SKM-1 treated with dmso at 0.1 percent for 144 hours (cell line): ENCODE results near the gene DYSF.

Experiments used
- DNase-seq: peaks from one replicate; lab custom pipeline; 2025; ENCODE audit not compliant: unreplicated experiment; lab: John Stamatoyannopoulos, UW

DYSF gene

DNA sequence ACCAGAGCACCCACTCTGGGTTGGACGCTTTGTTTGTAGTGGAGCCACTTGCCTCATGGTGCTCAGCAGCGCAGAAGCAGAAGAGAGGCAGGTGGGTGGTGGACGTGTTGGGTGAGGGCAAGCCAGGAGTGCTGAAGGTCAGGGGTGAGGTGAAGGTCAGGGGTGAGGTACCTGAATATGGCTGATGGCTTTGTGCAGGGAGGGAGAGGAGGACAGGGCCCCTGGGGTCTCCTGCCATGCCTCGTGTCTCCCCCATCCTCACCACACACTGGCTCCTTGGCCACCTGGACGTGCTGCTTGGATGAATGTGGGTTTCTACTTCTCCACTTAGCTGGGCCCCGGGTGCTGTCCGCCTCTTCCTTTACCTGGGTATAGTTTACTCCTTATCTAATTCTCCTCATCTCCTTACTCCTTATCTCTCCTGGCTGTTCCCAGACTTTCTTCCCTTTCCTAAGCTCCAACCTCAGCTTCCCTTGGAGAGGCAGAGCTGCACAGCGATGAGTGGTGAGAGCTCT, 68.1 kb downstream of the DYSF start:
- DNase-seq: no peak

DNA sequence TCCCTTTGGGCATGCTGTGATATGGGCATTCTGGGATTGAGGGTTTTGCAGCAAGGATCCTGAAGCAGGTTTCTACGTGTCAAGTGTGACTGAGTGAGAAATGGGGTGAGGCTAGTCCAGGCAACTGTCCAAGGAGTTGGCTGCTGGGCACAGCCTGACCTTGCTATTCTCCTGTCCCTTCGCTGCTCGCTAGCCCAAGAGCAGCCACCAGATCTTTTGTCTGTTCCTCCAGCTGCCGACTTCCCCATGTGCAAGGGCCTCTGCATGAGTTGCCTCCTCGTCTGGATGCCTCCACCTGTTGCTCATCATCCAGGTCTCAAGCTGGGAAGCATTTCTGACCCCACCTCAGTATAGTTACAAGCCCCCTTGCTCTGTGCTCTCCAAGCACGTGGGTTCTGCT, 71.1 kb downstream of the DYSF start:
- DNase-seq: no peak

DNA sequence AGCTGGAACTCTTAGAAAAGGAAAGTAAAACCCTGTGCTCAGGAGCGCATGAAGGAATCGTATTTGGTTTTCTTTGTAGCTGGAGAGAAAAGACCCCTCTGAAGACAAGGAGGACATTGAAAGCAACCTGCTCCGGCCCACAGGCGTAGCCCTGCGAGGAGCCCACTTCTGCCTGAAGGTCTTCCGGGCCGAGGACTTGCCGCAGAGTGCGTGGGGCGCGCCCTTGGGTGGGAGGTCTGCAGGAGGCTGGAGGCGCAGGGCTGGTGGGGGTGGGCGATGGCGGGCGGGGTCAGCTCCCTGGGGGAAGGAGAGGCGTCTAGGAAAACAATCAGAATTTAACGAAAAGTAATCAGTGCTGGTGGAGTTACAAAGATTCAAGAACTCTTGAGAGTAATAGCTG, 72.8 kb downstream of the DYSF start:
- DNase-seq: no peak

DNA sequence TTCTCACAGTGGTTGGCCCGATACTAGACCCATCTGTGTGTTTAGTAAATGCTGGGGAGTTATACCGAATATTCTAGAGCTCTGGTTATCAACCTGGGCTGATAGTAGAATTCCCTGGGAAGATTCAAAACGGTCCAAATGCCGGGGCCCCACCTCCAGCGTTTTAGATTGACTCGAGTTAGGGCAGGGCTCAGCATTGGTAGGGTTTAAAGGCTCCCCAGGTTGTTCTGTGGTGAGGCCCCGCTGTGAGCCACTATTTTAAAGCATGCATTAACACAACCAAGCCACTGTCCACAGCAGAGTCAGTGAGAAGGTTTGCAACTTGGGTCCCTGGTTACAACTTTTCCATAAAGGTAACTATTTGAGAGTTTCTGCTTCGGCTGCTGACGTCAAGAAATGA, 73.6 kb downstream of the DYSF start:
- no peak for DNase-seq

DNA sequence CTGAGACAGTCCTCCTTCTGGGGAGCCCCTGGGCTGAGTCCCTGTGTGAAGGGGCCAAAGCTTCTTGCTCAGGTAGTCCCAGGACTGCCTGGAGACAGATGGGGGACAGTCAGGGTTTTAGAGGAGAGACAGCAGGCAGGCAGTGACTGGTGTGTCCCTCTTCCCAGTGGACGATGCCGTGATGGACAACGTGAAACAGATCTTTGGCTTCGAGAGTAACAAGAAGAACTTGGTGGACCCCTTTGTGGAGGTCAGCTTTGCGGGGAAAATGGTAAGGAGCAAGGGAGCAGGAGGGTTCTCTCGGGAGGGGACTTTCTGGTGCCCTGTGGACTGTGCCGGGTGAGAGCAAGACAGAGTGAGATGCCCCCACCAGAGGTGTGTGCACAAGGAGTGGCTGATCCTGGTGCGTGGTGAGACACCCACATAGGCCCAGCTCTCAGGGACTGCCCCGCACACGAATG, 74.8 kb downstream of the DYSF start:
- no peak for DNase-seq

DNA sequence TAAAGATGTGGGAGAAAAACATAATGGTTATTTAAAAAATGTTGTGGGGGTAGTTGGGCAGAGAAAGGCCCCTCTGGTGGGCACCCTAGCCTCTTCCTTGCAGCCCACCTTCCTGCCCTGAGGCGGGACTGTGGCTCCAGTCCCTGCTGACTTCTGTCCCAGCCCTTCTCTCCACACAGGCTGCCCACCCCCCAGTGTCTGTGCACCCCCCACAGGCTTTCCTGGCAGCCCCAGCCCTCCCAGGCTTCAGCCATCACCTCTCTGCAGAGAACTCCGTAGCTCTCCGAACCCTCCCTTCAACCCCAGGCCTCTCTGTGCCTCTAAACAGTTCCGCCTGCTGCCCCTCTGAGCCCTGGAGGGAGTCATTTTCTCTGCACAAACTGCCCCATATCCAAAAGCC, 75.4 kb downstream of the DYSF start:
- no peak for DNase-seq

DNA sequence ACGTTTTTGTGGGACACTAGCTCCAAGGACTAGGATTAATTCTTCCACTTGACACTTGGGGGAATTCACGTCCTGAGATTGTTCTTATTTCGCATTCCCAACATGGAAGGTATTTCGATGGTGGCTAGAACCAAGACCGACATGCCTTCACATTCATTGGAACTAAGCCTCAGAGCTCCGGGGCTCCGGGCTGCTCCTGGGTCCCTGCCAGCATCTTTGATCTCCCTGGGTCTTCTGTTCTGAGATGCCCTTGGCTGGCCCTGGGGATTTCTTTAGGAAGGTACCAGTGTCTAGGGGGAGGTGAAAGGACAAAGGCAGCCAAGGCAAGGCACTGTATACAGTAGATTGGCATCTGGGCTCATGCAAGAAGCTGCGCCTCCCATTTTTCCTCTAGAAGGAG, 76.8 kb downstream of the DYSF start:
- DNase-seq: no peak

DNA sequence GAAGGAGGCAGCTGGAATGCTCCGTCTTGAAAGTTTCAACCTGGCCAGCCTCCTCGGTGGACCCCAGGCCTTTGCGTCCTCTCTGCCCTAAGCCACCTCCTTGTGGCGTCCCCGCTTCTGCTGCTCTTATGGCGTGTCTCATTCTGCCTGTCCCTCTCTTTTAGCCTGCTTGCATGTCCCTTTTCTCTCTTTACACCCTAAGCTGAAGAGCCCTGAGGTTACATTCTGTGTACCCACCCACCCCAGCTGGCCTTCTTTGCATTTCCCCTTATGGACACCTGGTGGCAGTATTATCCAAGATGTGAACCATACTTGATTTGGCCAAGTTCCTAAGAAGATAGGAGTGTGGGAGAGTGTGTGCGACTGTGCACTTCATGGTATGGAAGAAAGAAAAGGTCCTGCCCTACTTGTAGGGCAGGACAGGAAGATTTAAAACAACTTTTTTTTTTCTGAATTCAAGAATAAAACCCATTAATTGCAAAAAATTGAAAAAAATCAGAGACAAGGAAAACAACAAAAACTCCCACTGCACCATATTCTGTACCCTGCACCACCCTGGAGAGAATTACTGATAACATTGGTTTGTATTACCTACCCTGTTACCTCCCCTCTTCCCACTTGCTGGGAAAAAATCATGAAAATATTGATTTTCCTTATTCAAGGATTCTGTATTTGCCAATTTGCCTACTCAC, 77.4 kb downstream of the DYSF start:
- peak; percentile 40 for DNase-seq

DNA sequence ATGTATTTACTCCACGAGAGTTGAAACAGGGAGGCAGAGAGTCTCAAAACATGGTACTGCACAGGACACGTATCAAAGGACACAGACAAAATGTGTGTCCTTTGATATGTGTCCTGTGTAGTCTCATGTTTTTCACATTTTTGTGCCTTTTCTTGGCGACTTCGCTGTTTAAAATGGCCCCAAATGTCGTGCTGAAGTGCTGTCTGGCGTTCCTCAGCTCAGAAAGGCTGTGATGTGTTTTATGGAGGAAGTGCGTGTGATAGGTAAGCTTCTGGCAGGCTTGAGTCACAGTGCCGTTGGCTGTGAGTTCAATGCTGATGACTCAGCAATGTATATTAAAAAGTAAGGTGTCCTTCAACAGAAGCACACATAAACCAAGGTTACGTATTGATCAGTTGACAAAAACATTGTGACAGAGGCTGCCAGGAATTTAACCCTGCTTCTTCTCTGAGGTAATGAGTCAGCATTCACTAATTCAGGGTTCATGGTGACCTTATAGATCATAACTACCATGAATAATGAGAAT, 78.2 kb downstream of the DYSF start:
- DNase-seq: no peak

DNA sequence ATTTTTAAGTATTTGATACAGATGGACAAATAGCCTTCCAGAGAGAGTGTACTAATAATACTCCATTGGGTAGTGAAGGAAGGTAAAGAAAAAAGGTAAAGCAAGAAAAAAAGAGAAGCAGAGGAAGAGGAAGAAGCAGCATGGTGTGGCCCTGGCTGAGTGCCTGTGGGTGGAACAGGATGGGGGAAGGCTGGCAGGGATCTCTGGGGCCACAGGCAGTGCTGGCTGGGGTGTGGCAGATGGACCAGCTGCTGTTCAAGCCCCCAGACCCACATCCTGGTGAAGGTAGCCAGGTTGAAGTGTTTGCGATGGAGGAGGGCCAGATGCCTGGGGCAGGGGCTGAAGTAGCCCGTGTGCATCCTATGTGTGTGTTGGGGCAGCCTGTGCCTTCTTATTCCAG, 79.0 kb downstream of the DYSF start:
- no peak for DNase-seq

DNA sequence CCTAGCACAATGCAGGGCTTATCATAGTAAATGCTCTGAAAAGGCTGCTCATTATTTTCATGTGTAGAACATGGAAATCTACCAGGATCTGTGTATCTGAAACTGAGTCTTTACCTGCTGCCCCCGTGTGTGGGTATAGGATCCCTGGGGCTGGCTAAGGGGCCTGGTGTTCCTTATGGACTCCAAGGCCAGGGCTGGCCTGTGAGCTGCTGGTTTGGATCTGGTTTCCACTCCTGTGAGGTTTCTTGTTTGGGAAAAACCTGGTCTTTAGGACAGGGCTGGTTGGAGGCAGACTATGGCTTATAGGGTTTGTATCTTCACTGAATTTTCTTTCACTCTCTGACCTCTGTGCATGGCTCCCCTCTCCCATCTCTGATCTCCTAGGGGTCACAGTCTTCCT, 80.8 kb downstream of the DYSF start:
- no peak for DNase-seq

DNA sequence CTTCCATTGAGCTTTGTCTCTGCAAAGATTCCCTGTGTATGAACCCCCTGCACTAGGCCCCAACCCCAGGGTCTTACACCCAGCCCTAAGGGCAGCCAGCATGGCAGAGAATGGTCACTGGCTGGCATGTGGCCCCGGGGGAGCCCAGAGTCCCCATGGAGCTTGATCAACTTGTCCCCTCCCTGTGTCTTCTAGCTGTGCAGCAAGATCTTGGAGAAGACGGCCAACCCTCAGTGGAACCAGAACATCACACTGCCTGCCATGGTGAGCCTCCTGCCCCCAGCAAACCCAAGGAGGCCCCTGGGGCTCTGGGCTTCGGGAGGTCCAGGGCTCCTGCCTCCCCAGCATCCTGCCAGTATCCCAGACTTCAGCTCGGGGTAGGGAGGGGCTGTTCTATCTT, 81.5 kb downstream of the DYSF start:
- no peak for DNase-seq

DNA sequence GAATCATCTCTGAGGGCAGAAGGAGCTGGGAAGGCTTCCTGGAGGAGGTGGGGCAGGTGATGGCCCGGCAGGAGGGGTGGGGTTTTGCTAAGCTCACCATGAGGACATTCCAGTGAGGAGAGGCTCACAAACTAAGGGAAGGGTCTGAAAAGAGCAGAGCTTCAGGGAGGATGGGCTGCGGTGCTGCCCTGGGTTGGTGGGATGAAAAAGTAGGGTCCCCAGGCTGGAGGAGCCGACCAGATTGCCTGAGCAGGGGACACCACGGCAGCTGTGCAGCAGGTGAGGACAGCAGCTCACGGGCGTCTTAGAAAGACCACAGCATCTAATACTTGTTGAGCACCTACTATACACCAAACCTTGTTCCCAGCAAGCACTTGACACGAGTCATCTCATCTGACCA, 82.2 kb downstream of the DYSF start:
- DNase-seq: no peak

DNA sequence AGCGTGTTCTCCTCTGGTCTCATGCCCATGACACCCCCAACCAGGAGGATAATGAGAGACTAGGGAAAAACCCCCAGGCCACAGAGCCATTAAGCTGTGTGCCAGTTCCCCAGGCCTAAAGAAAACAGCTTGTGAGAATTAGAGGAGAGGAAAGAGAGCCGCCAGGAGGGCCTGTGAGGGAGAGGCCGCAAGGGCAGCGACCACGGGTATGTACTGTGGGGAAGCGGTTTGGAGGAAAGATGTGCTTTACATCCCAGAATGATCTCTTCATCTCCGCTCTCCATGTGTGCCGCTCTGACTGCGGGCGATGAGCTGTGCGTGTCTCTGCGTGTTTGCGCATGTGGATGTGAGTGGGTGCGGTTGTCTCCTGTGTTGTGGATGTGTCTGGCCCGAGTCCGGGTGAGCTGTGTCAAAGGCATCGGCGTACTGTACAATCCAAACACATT, 82.9 kb downstream of the DYSF start:
- no peak for DNase-seq

DNA sequence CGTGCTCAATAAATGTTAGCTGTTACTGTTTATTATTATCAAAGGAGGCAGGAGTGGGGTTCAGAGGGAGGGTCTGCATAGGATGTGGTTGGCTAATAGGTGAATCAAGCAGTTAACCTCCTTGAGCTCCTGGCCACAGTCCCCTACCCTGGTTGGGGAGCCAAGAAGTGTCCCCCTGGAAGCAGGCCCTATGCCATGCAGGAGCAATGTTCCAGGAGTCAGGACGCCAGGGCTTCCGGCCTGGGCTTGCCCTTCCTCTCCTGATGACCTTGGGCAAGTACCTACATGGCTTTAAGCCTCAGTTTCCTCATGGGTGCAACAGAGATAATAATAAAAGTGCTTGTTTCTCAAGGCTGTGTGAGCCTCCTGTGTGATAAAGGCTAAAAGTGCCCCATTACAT, 84.9 kb downstream of the DYSF start:
- DNase-seq: no peak

DNA sequence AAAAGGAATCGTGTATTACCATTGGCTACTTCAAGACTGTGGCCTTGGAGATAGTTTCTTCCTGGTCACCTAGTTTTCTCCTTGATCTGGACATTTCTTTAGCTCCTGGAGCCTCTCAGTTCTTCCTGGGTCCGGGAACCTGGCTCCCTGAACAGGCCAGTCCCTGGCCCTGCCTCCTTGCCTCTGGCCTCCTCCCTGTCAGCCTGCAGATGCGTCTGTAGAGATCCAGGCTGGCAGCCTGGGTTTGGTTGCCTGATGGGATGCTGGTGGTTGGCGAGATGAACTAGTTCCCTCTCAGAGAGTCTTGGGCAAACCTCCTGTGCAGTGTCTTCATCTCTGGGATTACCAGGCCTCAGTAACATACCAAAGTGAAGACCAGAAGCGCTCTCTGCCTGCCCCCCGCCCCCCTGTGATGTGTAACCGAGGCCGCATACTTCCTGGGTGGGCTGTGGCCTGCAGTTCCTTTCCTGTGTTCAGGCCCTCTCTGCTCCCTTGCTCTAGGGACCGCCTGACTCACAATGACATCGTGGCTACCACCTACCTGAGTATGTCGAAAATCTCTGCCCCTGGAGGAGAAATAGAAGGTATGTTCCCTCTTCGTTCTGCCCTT, 85.4 kb downstream of the DYSF start:
- no peak for DNase-seq

DNA sequence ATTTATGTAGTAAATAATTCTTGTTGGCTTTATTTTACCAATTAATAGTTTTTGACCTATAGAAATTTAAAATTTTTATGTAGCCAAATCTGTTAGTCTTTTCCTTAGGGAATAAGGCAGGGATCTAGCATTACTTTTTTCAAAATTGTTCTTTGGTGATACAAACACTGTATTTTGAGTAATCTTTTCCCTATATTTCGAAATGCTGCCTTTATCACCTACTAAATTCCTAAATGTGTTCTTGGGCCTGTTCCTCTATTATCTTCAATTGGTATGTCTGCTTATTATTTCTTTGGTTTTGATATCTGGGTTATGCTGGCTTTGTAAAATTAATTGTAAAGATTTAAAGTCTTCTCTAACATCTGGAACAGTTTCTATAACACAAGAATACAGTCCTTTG, 87.5 kb downstream of the DYSF start:
- no peak for DNase-seq

DNA sequence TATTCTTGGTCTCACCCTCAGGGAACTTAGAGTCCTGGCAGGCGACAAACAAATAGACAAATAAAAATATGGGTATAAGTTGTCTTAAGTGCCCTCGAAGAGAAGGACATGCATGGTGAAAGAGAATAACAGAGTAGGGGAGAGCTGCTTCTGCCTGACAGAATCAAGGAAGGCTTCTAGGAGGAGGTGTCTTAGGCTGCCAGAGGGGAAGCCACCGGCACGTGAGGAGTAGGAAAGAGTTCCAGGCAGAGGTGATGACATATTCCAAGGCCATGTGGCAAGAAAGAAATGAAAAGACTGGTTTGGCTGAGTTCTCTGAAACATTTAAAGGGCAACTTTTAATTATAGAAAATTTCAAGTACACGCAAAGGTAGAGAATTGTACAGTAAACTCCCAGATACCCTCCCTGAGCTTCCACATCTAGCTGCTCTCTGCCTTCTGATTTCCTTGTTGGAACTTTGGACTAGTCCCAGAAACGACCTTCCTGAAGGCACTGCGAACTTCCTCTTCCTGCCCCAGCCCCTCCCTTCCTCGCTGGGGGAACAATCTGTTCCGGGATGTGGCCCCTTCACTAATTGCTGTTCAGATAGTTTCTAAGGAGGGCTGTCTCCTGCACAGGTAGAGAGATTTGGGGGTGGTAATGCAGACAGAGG, 91.7 kb downstream of the DYSF start:
- DNase-seq: peak; percentile 49

DNA sequence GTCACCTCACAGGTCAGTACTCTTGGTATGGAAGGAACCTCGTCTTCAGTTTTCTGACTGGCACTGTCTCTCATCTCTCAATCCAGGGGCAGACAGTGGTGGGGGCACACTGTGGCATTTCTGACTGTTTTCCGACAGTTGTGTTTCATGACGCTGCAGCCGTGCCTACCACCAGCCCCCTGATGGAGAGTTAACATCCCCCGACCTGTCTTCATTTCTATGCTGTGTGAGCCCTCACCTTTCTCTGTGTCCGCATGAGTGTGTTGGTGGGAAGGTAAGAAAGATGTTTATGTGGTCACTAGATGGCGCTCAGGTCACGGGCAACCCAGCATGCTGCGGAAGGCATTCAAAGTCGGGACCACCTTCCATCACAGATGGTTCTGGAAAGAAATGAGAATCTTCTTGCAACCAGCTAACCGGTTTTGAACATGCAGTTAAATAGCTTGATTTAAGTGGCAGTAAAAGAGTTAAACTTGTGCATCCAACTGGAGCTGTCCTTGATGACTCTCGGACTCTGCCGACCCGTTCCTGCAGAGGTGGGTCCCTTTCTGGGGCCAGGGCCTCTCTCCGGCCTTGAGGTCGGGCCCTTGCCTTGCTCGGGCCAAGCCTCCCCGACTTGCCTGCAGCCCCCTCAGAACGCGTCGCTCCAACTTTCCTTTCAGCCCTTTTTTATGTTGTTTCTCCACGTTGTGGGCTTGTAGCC, 92.4 kb downstream of the DYSF start:
- peak; percentile 59 for DNase-seq

DNA sequence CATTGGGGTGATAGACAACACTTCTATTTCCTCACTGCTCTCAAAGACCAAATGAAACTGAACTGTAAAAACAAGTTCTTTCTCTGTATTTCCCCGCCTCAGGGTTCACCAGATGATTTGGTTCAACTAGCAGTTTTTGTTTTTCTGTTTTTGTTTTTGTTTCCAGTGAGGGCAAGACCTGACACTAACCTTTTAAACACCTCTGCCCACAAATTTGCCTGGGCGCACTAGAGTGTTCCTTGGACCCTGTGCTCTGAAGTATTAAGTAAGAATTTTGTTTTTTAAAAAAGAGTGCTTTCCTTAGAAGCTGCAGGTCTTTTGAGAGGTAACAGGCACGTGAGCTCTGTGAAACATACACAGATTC, 92.9 kb downstream of the DYSF start:
- no peak for DNase-seq

DNA sequence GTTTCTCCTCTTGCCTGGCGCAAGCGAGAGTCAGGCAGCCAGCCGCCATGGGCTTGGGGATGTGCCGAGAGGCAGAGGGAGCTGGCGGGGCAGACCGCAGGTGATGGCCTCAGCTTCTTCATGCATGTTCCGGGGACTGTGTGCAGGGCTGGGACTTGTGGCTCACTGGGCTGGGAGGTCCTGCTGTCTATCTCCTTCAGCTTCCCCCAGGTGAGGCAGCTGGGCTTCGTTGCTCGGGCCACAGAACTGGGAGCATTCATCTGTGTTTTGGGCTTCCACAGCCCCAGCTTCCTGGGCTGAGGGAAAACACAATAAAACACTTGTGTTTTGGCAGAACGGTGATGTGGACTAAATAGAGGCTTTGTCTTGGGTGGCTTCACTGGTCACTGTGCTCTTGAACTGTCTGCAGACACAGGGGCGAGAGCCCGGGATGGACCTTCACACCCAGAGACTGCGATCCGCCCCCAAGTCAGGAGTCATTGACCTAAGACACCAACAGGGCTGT, 93.5 kb downstream of the DYSF start:
- no peak for DNase-seq
